EL (cell line): ENCODE measurements around the gene CORO6.
"Not testable (repeated sequence)": the region's sequence is repeated elsewhere in the genome, so short reads cannot be mapped to it uniquely, and the experiment has no call there.

ENCODE experiments used
- DNase-seq: peaks from one replicate; pipeline ENCODE4 v3.0.0-alpha.2; 2016

The CORO6 gene

GRCh38 chr17:29622337-29623282, at the start of gene CORO6:
Gene CORO6, minus strand, starts transcription at chr17:29622912. Its CDS starts 1,491 bp downstream, at chr17:29621421.
- DNase-seq: peak; percentile 61

- no peak for DNase-seq
Observed at GRCh38 chr17:29671661-29672060, 48.9 kb upstream of the CORO6 start.

GRCh38 chr17:29669266-29669665, 46.6 kb upstream of the CORO6 start:
- no peak for DNase-seq

DNA sequence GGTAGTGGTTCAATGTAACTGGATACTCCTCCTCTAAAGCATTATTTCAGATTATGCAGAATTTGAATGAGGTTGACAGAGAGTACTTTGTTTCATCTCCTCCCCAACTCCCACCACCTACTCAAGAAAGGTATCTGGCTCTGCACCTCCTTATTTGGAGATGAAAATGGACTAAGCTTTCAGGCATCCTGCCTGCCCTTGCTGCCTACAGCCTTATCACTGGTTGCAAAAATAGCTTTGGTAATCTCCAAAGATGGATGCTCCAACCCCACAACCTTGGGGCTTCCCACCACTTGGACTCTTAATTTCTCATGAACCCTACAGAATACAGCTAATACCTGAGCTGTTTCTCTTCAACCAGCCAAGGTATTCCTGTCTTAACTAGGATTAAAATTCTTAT, 45.3 kb upstream of the CORO6 start:
- DNase-seq: no peak

GRCh38 chr17:29665481-29665810, 42.7 kb upstream of the CORO6 start:
- DNase-seq: no peak

DNA sequence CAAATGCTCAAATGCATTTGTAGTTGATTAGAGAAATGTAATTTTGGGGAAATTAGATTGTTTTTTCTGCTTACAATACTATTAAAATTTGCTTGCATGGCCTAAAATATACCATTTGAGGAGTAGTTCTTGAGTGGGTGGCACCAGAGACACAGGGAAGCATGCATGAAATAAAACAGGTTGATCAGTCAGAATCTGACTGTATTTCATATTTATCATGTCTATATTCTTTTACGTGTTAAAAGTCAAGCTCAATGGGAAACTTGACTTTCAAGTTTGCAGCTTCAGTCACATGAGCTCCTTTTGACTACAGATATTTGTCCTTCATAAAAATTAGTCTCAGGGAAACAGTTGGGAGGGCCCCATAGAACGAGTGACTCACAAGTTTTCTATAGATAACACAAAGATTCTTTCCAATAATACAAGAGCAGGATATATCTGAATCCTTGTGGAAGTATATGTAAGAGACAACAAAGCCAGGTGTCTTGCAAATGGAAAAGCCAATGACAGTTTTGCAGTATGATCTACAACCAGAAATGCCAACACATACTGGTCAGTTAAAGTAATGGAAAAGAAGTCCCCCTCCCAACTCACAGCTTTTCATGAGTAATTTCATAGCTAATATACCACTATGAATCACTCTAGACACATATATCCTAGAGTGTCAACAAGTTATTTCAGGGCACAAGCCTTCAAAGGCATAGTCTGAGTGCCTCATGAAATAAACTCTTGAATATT, 42.2 kb upstream of the CORO6 start:
- peak; percentile 70 for DNase-seq

DNA sequence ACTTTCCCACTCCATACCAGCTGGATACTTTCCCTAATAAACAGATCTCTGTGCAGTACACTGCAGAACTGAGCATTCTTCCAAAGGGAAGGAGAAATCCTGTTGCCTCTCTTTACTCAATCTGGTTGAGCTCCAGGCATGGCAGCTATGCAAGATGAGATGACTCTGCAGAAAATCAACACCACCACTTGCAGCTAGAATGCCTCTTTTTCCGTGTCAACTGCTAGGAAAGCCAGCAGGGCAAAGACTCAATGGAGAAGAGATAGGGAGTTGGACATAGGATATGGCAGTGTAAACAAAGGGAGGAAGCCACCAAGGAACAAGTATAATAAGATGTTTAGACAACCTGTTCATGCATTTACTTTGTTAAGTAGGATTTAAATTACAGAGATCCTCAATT, 40.4 kb upstream of the CORO6 start:
- no peak for DNase-seq

GRCh38 chr17:29661213-29661612, 38.5 kb upstream of the CORO6 start:
- no peak for DNase-seq

- DNase-seq: no peak
Observed at GRCh38 chr17:29659155-29659554, 36.4 kb upstream of the CORO6 start.

- no peak for DNase-seq
Observed at GRCh38 chr17:29655323-29655722, 32.6 kb upstream of the CORO6 start.

- no peak for DNase-seq
Observed at GRCh38 chr17:29653995-29654714, 31.4 kb upstream of the CORO6 start.

GRCh38 chr17:29652976-29653375, 30.3 kb upstream of the CORO6 start:
- no peak for DNase-seq

DNA sequence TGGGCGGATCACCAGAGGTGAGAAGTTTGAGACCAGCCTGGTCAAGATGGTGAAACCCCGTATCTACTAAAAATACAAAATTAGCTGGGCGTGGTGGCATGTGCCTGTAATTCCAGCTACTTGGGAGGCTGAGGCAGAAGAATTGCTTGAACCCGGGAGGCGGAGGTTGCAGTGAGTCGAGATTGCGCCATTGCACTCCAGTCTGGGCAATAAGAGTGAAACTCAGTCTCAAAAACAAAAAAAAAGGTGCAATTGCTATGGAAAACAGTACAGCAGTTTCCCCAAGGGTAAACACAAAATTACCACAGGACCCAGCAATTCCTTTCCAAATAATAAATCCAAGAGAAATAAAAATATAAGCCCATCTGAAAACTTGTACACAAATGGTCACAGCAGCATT, 29.2 kb upstream of the CORO6 start:
- DNase-seq: not testable (repeated sequence)

DNA sequence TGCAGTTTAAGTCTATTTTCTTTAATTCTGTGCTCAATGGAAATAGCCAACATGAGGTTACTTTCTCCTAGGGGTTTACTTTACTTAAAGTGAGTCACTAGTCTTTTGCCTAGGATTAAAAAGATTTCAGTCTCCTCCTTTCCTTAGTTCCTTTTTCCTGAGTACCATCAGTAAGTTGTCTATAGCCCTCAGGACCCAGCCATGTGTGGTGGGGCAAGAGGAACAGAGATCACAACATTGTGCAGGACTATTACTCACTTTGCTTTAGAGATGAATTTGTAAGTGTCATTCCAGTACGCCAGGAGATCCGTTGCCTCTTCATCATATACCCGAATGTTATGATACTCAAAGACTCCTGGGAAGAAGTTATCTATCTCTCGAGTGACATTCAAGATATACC, 27.7 kb upstream of the CORO6 start:
- DNase-seq: no peak

DNA sequence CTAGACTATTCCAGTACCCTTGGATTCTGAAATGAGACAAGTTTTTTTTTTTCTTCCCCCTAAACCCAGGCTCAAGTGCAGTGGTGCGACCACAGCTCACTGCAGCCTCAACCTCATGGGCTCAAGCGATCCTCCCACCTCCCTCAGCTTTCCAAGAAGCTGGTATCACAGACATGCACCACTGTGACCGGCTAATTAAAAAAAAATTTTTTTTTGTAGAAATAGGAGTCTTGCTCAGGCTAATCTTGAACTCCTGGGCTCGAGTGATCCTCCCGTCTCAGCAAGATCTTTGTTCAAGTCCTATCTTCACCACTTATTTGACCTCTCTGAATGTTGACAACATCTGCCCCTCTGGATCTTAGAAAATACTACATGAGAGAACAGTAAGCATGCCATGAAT, 26.6 kb upstream of the CORO6 start:
- no peak for DNase-seq

DNA sequence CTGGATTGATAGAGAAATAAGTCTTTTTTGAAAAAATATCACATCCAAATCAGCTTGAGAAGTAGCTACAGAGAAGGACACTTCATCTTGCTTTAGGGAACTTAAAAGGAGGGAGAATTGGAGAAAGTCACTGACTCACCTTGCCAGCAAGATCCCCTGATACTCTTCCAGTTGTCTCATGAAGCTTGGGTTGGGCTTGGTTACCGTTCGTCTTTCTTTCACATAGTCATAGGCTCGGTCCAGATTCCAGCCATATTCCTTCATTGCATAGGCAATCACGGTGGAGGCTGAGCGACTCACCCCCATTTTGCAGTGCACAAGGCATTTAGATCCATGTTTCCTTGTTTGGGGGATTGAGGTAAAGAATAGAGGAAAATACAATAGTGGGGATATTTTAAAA, 25.3 kb upstream of the CORO6 start:
- DNase-seq: no peak

GRCh38 chr17:29645515-29646051, 22.9 kb upstream of the CORO6 start:
- peak; percentile 46 for DNase-seq

GRCh38 chr17:29643817-29644160, 21.1 kb upstream of the CORO6 start:
- DNase-seq: no peak

DNA sequence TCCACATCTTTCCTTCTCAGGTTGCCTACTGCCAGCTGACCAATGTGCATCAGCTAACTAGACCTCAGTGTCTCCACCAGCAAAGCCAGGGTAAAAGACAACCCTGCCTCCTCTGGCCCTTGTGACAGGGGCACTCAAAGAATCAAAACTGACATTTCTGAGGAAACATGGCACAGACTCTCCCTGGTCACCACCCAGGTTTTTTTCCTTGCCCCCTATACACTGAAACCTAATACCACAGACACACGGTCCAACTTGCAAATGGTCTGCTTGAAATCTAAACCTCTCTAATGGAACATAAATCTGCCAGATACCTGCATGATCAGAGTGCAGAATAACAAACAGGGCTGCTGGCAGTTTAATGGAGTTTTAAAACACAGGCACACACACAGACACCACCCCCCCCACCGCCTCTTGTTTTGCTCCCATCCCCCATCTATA, 19.5 kb upstream of the CORO6 start:
- DNase-seq: no peak

DNA sequence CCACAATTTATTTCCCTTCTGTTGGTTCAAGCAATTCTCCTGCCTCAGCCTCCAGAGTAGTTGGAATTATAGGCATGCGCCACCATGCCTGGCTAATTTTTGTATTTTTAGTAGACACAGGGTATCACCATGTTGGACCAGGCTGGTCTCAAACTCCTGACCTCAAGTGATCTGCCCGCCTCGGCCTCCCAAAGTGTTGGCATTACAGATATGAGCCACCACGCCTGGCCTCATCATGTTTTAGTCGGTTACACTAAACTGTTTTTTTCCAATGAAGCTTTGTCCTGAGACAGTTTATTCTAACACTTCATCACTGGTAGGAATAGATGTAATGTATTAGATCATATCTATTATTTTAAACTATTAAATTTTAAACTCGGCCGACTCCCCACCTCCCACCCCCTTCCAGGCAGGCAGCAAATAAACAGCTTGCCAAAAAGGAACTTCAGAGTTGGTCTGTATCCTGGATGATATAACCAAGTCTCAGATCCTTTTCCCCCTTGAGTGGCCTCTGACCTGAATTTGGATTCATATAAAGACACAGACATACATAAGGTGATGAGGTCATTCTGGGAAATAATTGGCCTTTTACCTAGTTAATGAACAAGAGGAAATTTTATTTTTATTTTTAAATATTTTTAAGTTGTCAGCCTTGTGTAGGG, 18.4 kb upstream of the CORO6 start:
- no peak for DNase-seq

DNA sequence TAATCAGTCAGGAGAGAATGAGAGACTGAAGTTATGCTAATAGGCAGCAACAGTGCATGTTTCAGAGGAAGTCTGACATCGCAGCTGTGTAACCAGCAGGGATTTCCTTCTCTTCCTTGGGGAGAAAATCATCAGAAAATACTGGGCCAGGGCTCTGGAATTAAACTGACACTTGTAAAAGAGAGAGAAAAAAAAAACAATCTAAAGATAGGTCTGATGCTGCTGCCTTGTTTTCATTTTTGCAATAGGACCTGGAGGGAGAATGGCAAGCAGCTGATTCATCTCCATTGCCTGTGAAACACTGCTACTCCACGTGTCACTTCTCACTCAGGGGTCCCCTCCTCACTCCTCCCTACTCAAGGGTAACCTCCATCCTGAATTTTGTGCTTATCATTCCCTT, 17.7 kb upstream of the CORO6 start:
- peak; percentile 60 for DNase-seq

GRCh38 chr17:29633886-29634285, 11.2 kb upstream of the CORO6 start:
- DNase-seq: no peak
